ENCODE results near the gene GNB4.

GNB4 gene

DNA sequence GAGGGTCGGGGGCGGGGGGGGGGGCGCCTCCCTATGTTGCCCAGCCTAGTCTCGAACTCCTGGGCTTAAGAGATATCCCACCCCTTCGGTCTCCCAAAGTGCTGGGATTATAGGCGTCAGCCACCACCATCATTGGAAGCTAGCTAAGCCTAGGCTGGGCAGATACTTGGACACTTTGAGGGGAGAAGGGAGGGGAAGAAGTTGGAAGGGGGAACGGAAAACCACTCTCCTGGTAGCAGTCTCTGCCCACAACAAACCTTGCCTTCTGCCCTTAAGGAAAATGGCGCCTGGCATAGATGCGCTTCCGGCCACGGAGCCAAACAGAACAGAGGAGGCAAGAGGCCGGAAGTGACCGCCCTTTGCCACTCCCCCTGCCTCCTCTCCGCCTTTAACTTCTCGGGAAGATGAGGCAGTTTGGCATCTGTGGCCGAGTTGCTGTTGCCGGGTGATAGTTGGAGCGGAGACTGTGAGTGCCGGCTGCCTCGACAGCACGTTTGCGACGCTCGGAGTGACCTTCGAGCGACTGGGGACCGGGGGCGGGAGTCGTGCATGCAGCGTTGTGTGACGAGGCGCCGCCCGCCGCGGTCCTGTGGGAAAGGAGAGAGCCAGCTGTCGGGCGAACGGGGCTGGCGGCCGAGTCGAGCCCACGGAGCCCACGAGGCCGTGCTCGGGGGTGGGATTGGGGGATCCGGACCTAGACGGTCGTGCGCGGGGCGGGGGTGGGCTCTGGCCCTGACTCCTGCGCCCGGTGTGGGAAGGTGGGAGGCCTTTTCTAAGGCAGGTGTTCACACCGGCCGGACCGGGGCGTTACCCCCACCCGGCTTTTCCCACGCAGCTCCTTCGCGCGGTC is 103.7 kb downstream of the GNB4 start, which contains the start of gene MFN1:
TSS of gene MFN1 (plus strand) at position 365 of the 850 bp plus-strand sequence. CDS start 1,143 bp downstream, outside the sequence.
- peak; percentile 91 for DNase-seq

Data from CD4-positive, alpha-beta T cell treated with Interleukin-12 subunit alpha and Interleukin-12 subunit beta, for 1 hour (primary cell).